K562 (cell line): ENCODE results near the gene AGPAT3. TPM values are rescaled to one million over a fixed set of nuclear protein-coding genes. Genes with fewer than 3 reads are reported as not detected.

Experiments used
- ATAC-seq: fragments of 200-7000 bp; cut with Tn5 transposase; 3 replicates; pipeline ENCODE4 v1.9.1; 2020; ENCODE audit warnings: moderate library complexity
- BruUV-seq: library from RNA; stranded (reverse); fragments of 400-500 nt; replicated peaks from 2 replicates; lab custom pipeline; 2021; lab: Mats Ljungman, UMichigan
- CTCF ChIA-PET: fragments of 300-600 bp; formaldehyde crosslinking; extraction: SDS; loops from one replicate; lab custom pipeline; 2021; ENCODE audit warnings: low intra/inter-chr PET ratio; lab: Yijun Ruan, JAX
- POLR2A ChIA-PET: fragments of 300-600, 350-650 bp; sonication (Branson Sonifier 250); formaldehyde crosslinking; extraction: SDS; loops from one replicate; lab custom pipeline; 2021; ENCODE audit warnings: antibody characterized with exemption, inconsistent platforms; lab: Yijun Ruan, JAX
- DNase-seq, 4 experiments: peaks; one replicate each; pipeline versions ENCODE4 v3.0.0 to v3.0.0-alpha.2; 2011 to 2018; ENCODE audit warnings: low spot score in 3 of 4, mixed read lengths in 3 of 4; ENCODE audit errors: extremely low read depth in 1 of 4
- FAIRE-seq: peaks from 2 replicates; lab custom pipeline; 2011; peaks lifted over from hg19 to GRCh38; lab: Jason Lieb, UNC
- H2AFZ ChIP-seq: 2 replicates; pipeline ENCODE4 v1.6.0; 2011; ENCODE audit warnings: low read depth, low read length, control low read depth, inconsistent platforms
- H3K27ac ChIP-seq: fragments of 200-600 bp; 3 replicates; pipeline ENCODE4 v1.8.0; 2011; ENCODE audit warnings: low read depth, mild to moderate bottlenecking, control low read depth, inconsistent platforms, low read length, moderate library complexity, mixed read lengths; ENCODE audit errors: extremely low read depth
- H3K27me3 ChIP-seq, 2 experiments: fragments of 300-600 bp in 1 of 2; 2 replicates in 1 of 2; 3 replicates in 1 of 2; pipeline versions ENCODE4 v1.6.0 to v1.8.0; 2011; ENCODE audit warnings: inconsistent platforms in 2 of 2, low read length in 2 of 2, mild to moderate bottlenecking in 1 of 2, mixed read lengths in 1 of 2, moderate library complexity in 1 of 2; ENCODE audit not compliant: control insufficient read depth in 2 of 2, insufficient read depth in 2 of 2
- H3K36me3 ChIP-seq: fragments of 300-600 bp; 3 replicates; pipeline ENCODE4 v1.8.0; 2011; ENCODE audit warnings: mild to moderate bottlenecking, low read length, inconsistent platforms; ENCODE audit not compliant: control insufficient read depth, insufficient read depth
- H3K4me1 ChIP-seq, 2 experiments: fragments of 200-600 bp in 1 of 2; replicated peaks in 1 of 2; 2 replicates in 1 of 2; 3 replicates in 1 of 2; pipeline versions ENCODE4 v1.5.1 to v1.8.0; 2011; ENCODE audit warnings: inconsistent platforms in 2 of 2, low read length in 2 of 2, mild to moderate bottlenecking in 1 of 2, mixed read lengths in 1 of 2, moderate library complexity in 1 of 2; ENCODE audit not compliant: control insufficient read depth in 2 of 2, insufficient read depth in 2 of 2
- H3K4me2 ChIP-seq: 2 replicates; pipeline ENCODE4 v1.6.1; 2011; ENCODE audit warnings: low read length, control low read depth, inconsistent platforms, mixed read lengths; ENCODE audit not compliant: insufficient read depth
- H3K4me3 ChIP-seq: fragments of 200-600 bp; sonication (generic), shearing (Covaris generic); 2 replicates; pipeline ENCODE4 v1.5.1; 2016; ENCODE audit warnings: control low read depth, inconsistent platforms
- H3K79me2 ChIP-seq: fragments of 200-600 bp; 3 replicates; pipeline ENCODE4 v1.8.0; 2011; ENCODE audit warnings: low read length, inconsistent platforms; ENCODE audit not compliant: control insufficient read depth, insufficient read depth
- H3K9ac ChIP-seq, 2 experiments: 2 replicates each; pipeline versions ENCODE4 v1.6.0 to v1.6.1; 2011; ENCODE audit warnings: low read depth in 2 of 2, low read length in 2 of 2, control low read depth in 1 of 2, inconsistent platforms in 1 of 2, mild to moderate bottlenecking in 1 of 2, mixed read lengths in 1 of 2; ENCODE audit not compliant: insufficient read depth in 1 of 2
- H3K9me1 ChIP-seq: one replicate; pipeline ENCODE4 v1.6.0; 2011; ENCODE audit warnings: inconsistent platforms, mild to moderate bottlenecking, low read length, moderate library complexity; ENCODE audit not compliant: control insufficient read depth, insufficient read depth
- H3K9me3 ChIP-seq: replicated peaks from 2 replicates; pipeline ENCODE4 v1.5.1; 2011; ENCODE audit warnings: low read depth, low read length, inconsistent platforms; ENCODE audit not compliant: control insufficient read depth, insufficient read depth
- H4K20me1 ChIP-seq: replicated peaks from 2 replicates; pipeline ENCODE4 v1.6.1; 2011; ENCODE audit warnings: low read length, inconsistent platforms, mixed read lengths; ENCODE audit not compliant: control insufficient read depth, insufficient read depth
- HNRNPL ChIP-seq: fragments of 200-400 bp; formaldehyde crosslinking; IDR thresholded peaks from 2 replicates; pipeline ENCODE4 v1.6.1; 2017; ENCODE audit warnings: low read depth, mild to moderate bottlenecking, low read length
- KLF6 ChIP-seq: fragments of 250-450 bp; sonication (Bioruptor Pico); IDR thresholded peaks from 2 replicates; pipeline ENCODE4 v1.4.0; 2020; ENCODE audit warnings: mild to moderate bottlenecking, moderate library complexity, borderline replicate concordance
- RB1 ChIP-seq: fragments of 450-650 bp; IDR thresholded peaks from 2 replicates; pipeline ENCODE4 v1.6.1; 2017; ENCODE audit warnings: low read depth, mild to moderate bottlenecking
- RBM22 ChIP-seq: fragments of 200-400 bp; formaldehyde crosslinking; IDR thresholded peaks from 2 replicates; pipeline ENCODE4 v1.6.1; 2018; ENCODE audit warnings: low read length, low read depth; ENCODE audit not compliant: poor library complexity, severe bottlenecking
- ZNF12 ChIP-seq: sonication (generic); formaldehyde crosslinking; IDR thresholded peaks from 2 replicates; pipeline ENCODE4 v1.4.0; 2020; ENCODE audit warnings: mild to moderate bottlenecking, missing genetic modification reagents
- ZNF766 ChIP-seq: fragments of 200-800 bp; sonication (Bioruptor generic); conservative IDR thresholded peaks from 2 replicates; pipeline ENCODE4 v1.6.1; 2016; ENCODE audit warnings: missing genetic modification characterization, missing compliant biosample characterization
- WGBS: fragments of 100-300 bp; shearing (Covaris generic); methylation state at CpG from one replicate; pipeline ENCODE4 v1.1.6; 2016; ENCODE audit warnings: low coverage, mixed read lengths; ENCODE audit not compliant: insufficient coverage; ENCODE audit errors: missing lambda C conversion rate; 5-methylcytosine and 5-hydroxymethylcytosine counted together
- in situ Hi-C: fragments of 300-500 bp; cut with MboI; formaldehyde crosslinking; loops from 4 replicates; pipeline ENCODE4 v1.15.0; 2018; ENCODE audit warnings: inconsistent platforms, mixed read lengths
- intact Hi-C: fragments of 100-400 bp; cut with micrococcal nuclease; formaldehyde crosslinking; loops from 2 replicates; pipeline ENCODE4 v1.14.2; 2022
- polyA plus RNA-seq, 8 experiments: library from polyadenylated mRNA; depleted of rRNA in 4 of 8; stranded (reverse) in 5 of 8; unstranded in 3 of 8; fragments of >200 nt; fragmentation: Nextera tagmentation in 2 of 8; fragmentation: Illumina TruSeq in 1 of 8; extraction: Ambion mirVana in 2 of 8; extraction: Trizol in 1 of 8; gene quantifications; 2 replicates each; pipeline versions ENCODE4 v1.2.1 to v1.2.3, GENCODE V29; 2011 to 2014; ENCODE audit warnings: inconsistent platforms in 1 of 8, missing spikeins in 1 of 8
- total RNA-seq, 7 experiments: library from RNA; depleted of rRNA in 6 of 7; stranded (reverse); fragments of >200 nt in 6 of 7; fragmentation: Illumina TruSeq in 2 of 7; extraction: Trizol in 2 of 7; gene quantifications; 2 replicates each; pipeline versions ENCODE4 v1.2.1 to v1.2.3, GENCODE V29; 2011 to 2021; ENCODE audit warnings: low replicate concordance in 1 of 7
- TF ChIP-seq, protein P1 (sequence below): fragments of 250-450 bp; sonication (Bioruptor Pico); IDR thresholded peaks from 2 replicates; pipeline ENCODE4 v1.8.0; 2021; ENCODE audit warnings: borderline replicate concordance, mild to moderate bottlenecking, moderate library complexity; ENCODE audit not compliant: poor library complexity, severe bottlenecking
- TF ChIP-seq, protein P2 (sequence below): fragments of 450-650 bp; IDR thresholded peaks from 2 replicates; pipeline ENCODE4 v1.6.1; 2018; ENCODE audit not compliant: partially characterized antibody
- TF ChIP-seq, protein P3 (sequence below): fragments of 250-450 bp; sonication (Bioruptor Pico); IDR thresholded peaks from 2 replicates; pipeline ENCODE4 v1.5.0; 2021

AGPAT3 gene
- total and polyA plus RNA-seq, 9 of the 15 experiments (the other 6 are each of a cell fraction or from before 2014, with no cell fraction given): 1.5 to 88.4 (median 35.7) TPM

DNA sequence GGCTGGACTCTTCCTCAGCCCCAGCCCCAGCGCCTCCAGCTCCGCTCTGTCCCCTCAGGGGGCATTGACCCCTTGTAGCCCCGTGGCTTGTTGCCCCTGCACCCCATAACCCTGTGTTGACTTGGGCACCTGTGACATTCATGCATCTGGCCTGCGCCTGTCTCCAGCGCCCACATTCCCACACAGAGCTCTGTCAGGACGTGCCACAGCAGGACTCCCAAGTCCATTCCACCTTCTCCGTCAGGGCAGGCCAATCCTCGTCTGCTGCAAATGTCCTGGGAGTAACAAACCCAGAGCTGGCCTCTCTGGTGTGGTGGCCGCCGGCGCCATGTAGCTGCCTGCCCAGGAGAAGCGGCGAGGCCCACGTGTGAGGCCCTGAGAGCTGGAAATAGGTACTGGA is 60.6 kb downstream of the AGPAT3 start:
- no peak overlapping the region for H3K27ac ChIP-seq
- ATAC-seq (no peak), DNase-seq (no peak), FAIRE-seq (no peak)
- H4K20me1 ChIP-seq: peaks cover 4% of the 10 kb centered on the region; the same call in 1 of the 2 replicates
- TF ChIP-seq RBM22: peak; percentile 5
- no peak for TF ChIP-seq HNRNPL
- ChIA-PET CTCF (no interaction called here), POLR2A (interaction anchor here (0.6 kb wide), 1 partner anchor 67 kb away, joined by 3 read pairs; no protein-coding TSS in a partner anchor)
- H3K36me3 ChIP-seq: peaks cover 45% of the 10 kb centered on the region
- in situ Hi-C loops: no loop called here
- no peak overlapping the region for H2AFZ ChIP-seq
- H3K9me1 ChIP-seq: peaks cover 5% of the 10 kb centered on the region
- H3K4me1 ChIP-seq: peaks cover 29 to 80% of the 10 kb centered on the region in 2 experiments
- 97% methylated on average over 14 of the region's 14 CpGs for WGBS
- H3K4me2 ChIP-seq: no peak overlapping the region
- no peaks in the 10 kb centered on the region for H3K27me3 ChIP-seq
- H3K9ac ChIP-seq: peak overlapping the region in 1 of 2 experiments; percentile 84; a peak in 2 of 4 replicates
- BruUV-seq: no TSS peak
- intact Hi-C loops: no loop called here
- no peaks in the 10 kb centered on the region for H3K9me3 ChIP-seq
- H3K4me3 ChIP-seq: no peak overlapping the region
- H3K79me2 ChIP-seq: peaks cover 71% of the 10 kb centered on the region

DNA sequence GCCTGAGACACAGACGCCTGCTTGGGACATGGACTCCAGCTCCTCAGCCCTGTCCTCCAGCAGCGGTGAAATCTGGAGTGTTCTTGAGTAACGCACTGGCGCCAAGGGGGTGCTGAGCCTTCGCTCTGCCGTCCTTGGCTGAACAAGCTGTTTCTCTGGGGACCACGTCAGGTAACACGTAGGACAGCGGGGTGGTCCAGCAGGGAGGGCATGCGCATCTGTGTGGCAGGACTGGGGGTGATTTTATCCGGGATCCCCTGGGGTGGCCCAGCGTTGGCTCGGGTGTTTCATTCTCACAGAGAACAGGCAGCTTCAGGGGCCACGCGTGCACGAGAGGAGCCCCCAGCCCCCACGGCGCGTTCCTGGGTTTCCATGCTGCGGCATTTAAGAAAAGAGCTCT is 61.2 kb downstream of the AGPAT3 start:
- FAIRE-seq (no peak), DNase-seq (no peak), ATAC-seq (no peak)
- Histone ChIP-seq H3K4me1 (peaks cover 26 to 78% of the 10 kb centered on the region in 2 experiments), H3K27ac (no peak overlapping the region), H3K4me3 (no peak overlapping the region), H3K27me3 (no peaks in the 10 kb centered on the region), H3K9me1 (peaks cover 5% of the 10 kb centered on the region), H2AFZ (no peak overlapping the region), H3K36me3 (peaks cover 45% of the 10 kb centered on the region), H3K9ac (peak overlapping the region in 1 of 2 experiments; percentile 39; a peak in 1 of 4 replicates), H4K20me1 (peaks cover 4% of the 10 kb centered on the region; the same call in 1 of the 2 replicates), H3K9me3 (no peaks in the 10 kb centered on the region), H3K79me2 (peaks cover 67% of the 10 kb centered on the region), H3K4me2 (no peak overlapping the region)
- intact Hi-C loops: no loop called here
- TF ChIP-seq ZNF766 (CRISPR knock-in tag): no peak
- TF ChIP-seq, protein P1, sequence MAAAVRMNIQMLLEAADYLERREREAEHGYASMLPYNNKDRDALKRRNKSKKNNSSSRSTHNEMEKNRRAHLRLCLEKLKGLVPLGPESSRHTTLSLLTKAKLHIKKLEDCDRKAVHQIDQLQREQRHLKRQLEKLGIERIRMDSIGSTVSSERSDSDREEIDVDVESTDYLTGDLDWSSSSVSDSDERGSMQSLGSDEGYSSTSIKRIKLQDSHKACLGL: no peak
- no peak for TF ChIP-seq ZNF12 (CRISPR knock-in tag)
- TF ChIP-seq RB1: no peak
- no peak for TF ChIP-seq KLF6 (CRISPR knock-in tag)
- TF ChIP-seq, protein P2, sequence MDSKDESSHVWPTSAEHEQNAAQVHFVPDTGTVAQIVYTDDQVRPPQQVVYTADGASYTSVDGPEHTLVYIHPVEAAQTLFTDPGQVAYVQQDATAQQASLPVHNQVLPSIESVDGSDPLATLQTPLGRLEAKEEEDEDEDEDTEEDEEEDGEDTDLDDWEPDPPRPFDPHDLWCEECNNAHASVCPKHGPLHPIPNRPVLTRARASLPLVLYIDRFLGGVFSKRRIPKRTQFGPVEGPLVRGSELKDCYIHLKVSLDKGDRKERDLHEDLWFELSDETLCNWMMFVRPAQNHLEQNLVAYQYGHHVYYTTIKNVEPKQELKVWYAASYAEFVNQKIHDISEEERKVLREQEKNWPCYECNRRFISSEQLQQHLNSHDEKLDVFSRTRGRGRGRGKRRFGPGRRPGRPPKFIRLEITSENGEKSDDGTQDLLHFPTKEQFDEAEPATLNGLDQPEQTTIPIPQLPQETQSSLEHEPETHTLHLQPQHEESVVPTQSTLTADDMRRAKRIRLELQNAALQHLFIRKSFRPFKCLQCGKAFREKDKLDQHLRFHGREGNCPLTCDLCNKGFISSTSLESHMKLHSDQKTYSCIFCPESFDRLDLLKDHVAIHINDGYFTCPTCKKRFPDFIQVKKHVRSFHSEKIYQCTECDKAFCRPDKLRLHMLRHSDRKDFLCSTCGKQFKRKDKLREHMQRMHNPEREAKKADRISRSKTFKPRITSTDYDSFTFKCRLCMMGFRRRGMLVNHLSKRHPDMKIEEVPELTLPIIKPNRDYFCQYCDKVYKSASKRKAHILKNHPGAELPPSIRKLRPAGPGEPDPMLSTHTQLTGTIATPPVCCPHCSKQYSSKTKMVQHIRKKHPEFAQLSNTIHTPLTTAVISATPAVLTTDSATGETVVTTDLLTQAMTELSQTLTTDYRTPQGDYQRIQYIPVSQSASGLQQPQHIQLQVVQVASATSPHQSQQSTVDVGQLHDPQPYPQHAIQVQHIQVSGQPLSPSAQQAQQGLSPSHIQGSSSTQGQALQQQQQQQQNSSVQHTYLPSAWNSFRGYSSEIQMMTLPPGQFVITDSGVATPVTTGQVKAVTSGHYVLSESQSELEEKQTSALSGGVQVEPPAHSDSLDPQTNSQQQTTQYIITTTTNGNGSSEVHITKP: no peak
- TF ChIP-seq, protein P3, sequence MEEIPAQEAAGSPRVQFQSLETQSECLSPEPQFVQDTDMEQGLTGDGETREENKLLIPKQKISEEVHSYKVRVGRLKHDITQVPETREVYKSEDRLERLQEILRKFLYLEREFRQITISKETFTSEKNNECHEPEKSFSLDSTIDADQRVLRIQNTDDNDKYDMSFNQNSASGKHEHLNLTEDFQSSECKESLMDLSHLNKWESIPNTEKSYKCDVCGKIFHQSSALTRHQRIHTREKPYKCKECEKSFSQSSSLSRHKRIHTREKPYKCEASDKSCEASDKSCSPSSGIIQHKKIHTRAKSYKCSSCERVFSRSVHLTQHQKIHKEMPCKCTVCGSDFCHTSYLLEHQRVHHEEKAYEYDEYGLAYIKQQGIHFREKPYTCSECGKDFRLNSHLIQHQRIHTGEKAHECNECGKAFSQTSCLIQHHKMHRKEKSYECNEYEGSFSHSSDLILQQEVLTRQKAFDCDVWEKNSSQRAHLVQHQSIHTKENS (CRISPR knock-in tag): no peak
- ChIA-PET CTCF (no interaction called here), POLR2A (interaction anchor here (0.6 kb wide), 1 partner anchor 66 kb away, joined by 3 read pairs; no protein-coding TSS in a partner anchor)
- in situ Hi-C loops: no loop called here
- no TSS peak for BruUV-seq
- 92% methylated on average over 20 of the region's 20 CpGs for WGBS
